SJCRH30 (cell line): ENCODE results near the gene RGS10. TPM values are rescaled to one million over a fixed set of nuclear protein-coding genes. Genes with fewer than 3 reads are reported as not detected.
"Not testable (repeated sequence)": the region's sequence is repeated elsewhere in the genome, so short reads cannot be mapped to it uniquely, and the experiment has no call there.

ENCODE experiments used
- DNase-seq, 2 experiments: peaks; one replicate each; pipeline ENCODE4 v3.0.0-alpha.2; 2015 to 2020
- H3K27ac ChIP-seq: fragments of 250-450 bp; sonication (Bioruptor Pico); 2 replicates; pipeline ENCODE4 v1.5.1; 2020; ENCODE audit warnings: mild to moderate bottlenecking, moderate library complexity
- H3K27me3 ChIP-seq: fragments of 250-450 bp; sonication (Bioruptor Pico); 2 replicates; pipeline ENCODE4 v1.5.1; 2020; ENCODE audit warnings: mild to moderate bottlenecking, moderate library complexity
- H3K36me3 ChIP-seq: fragments of 250-450 bp; sonication (Bioruptor Pico); 2 replicates; pipeline ENCODE4 v1.5.1; 2020; ENCODE audit warnings: mild to moderate bottlenecking, moderate library complexity
- H3K4me1 ChIP-seq: fragments of 250-450 bp; sonication (Bioruptor Pico); 2 replicates; pipeline ENCODE4 v1.5.1; 2020; ENCODE audit warnings: mild to moderate bottlenecking, moderate library complexity
- H3K4me3 ChIP-seq: fragments of 250-450 bp; sonication (Bioruptor Pico); 2 replicates; pipeline ENCODE4 v1.5.1; 2020; ENCODE audit warnings: mild to moderate bottlenecking, moderate library complexity
- H3K9me3 ChIP-seq: fragments of 250-450 bp; sonication (Bioruptor Pico); replicated peaks from 2 replicates; pipeline ENCODE4 v1.5.1; 2020; ENCODE audit warnings: mild to moderate bottlenecking, moderate library complexity
- total RNA-seq: library from RNA; depleted of rRNA; stranded (reverse); fragments of >200 nt; shearing (Covaris generic); gene quantifications from 2 replicates; pipeline ENCODE4 v1.2.3, GENCODE V29; 2014

The RGS10 gene
- total RNA-seq, 1 experiment from 2014 or later = not detected

DNA sequence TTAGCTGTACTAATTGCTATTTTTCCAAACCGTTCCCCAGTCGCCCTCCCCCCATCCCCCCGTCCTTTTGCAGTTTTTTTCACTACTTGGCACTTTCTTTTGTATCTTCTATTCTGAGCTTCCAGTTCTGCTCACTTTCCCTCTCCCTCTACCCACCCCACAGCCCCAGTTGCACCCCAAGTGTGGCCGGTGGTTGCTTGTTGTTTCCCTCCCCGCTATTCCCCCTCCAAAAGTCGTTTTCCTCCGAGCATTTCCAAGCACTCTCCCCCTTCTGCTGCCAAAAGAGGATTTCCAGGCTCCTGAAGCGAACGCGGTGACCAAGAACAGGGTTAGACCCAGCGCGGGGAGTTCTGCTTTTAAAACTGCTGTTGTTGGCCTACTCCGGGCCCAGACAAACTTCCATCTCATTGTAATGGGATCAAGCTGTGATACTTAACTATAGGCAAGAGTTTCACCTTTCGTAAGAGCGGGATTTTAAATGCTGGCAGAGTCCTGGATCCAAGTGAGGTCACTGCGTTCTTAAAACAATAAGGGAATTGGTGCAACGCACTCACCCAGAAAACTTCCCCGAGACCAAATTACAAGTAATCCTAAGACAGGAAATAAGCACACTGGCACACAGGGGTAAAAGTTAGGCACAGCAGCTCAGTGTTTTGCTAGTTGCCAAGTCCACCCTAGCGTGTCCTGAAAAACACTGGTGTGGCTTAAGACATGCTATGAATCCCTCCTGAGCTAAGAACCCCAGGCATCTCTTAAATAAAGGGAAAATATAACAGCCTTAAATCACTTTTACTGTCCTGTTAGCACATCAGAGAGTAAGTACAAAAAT lies 1.5 kb upstream of the RGS10 start:
- Histone ChIP-seq H3K4me3 (no peak overlapping the region), H3K36me3 (no peaks in the 10 kb centered on the region), H3K27me3 (0 out of 2 replicates have a peak, but pooled peaks cover 7% of the 10 kb centered on the region), H3K27ac (no peak overlapping the region), H3K4me1 (peaks cover 8% of the 10 kb centered on the region), H3K9me3 (no peaks in the 10 kb centered on the region)
- no peak for DNase-seq

DNA sequence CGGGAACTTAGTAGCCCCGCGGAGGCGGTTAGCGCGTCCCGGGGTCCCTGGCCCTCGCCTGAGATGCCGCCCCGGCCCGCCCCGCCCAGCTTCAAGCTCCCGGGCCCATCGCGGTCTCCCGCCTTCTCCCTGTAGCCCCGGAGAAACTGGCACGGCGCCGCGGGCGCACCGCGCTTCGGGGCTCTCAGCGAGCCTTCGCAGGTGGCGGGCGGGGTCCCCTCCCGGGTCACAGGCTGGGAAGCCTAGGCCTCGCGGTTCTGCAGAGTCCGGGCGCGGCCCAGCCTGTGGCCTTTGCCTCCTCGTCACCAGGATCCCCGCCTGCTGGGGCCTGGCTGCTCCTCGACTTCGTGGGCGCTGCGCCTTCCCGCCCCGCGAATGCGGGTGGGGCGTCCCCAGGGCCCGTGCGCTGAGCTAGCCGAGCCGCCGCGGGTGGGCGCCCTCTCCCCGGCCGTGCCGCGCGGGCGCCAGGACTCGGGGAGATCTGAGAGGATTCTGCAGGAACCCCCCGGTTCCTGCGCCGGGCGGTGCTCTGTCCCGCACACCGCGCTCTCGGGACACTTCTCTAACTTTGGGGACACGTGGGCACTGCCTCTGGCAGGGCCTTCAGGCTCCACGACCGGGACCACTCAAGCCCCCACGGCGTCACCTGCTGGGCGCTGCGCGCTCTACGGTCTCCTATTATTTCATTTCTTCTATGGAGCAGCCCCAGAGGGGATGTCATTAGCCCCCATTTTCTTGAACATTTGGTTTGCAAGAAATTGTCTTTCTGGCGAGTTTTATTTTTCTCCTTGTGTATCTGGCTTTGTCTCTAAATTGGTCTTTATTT lies 682 bp upstream of the RGS10 start:
- Histone ChIP-seq H3K4me1 (peaks cover 8% of the 10 kb centered on the region), H3K27me3 (0 out of 2 replicates have a peak, but pooled peaks cover 12% of the 10 kb centered on the region), H3K4me3 (no peak overlapping the region), H3K27ac (no peak overlapping the region), H3K9me3 (no peaks in the 10 kb centered on the region), H3K36me3 (no peaks in the 10 kb centered on the region)
- DNase-seq = no peak

DNA sequence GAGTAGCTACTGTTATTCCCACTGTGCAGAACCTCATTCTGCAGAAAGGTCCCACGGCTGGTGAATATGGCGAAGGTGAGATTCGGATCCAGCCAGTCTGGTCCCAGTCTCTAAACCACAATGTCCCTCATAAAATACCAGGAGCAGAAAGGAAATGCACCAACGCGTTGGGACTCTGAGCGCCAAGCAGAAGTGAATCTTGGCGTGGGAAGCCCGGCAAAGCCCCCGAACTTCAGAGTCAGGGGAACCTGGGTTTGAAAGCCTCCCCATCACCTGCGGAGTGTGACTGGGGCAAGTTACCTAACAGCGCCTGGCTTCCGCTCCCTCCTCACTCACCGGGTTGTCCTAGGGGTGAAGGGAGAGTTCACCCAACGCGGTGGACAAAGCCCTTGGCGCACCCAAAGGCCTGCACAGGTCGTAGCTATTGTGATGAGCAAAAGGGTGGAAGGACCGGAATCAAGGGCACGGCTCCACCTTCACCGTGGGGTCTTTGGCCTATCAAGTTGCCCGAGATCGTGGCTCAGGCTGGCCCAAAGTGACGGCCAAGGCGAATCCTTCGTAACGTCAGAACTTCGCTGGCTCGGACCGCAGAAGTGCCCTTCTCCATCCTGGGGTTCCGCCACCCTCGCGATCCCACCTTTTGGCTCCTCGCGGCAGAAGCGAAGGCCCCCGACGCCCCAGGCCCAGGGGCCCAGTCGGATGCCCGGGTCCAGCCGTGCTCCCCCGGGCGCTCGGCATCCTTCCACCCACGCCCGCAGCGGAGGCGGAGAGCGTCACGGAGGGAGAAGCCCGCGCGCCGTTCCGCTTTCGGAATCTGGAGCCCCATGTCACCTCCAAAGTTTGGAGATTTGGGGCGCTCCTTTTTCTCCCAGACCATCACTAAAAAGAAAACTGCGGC lies 811 bp downstream of the RGS10 start:
- DNase-seq = no peak
- Histone ChIP-seq H3K27ac (no peak overlapping the region), H3K9me3 (no peaks in the 10 kb centered on the region), H3K4me3 (no peak overlapping the region), H3K27me3 (0 out of 2 replicates have a peak, but pooled peaks cover 12% of the 10 kb centered on the region), H3K4me1 (peaks cover 8% of the 10 kb centered on the region), H3K36me3 (no peaks in the 10 kb centered on the region)

DNA sequence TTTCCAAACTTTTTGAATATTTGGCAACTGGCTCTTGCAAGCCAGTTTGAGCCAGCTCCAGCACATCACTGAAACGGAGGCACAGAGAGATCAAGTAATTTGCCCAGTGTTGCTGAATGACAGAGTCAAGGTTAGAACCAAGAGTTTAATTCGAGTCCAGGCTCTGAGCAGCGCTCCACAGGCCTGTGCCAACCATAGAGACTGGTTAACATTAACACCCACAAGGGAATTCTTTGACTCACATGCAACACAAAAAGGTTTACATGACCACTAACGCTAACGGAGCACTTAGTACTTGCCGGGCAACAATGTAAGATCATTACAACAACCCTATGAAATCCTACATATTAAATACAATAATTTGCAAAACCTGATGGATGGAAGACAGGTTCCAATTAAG lies 1.5 kb downstream of the RGS10 start:
- no peaks in the 10 kb centered on the region for H3K9me3 ChIP-seq
- no peak overlapping the region for H3K4me3 ChIP-seq
- peaks cover 4% of the 10 kb centered on the region for H3K4me1 ChIP-seq
- DNase-seq = no peak
- H3K36me3 ChIP-seq = no peaks in the 10 kb centered on the region
- 0 out of 2 replicates have a peak, but pooled peaks cover 8% of the 10 kb centered on the region for H3K27me3 ChIP-seq
- no peak overlapping the region for H3K27ac ChIP-seq

DNA sequence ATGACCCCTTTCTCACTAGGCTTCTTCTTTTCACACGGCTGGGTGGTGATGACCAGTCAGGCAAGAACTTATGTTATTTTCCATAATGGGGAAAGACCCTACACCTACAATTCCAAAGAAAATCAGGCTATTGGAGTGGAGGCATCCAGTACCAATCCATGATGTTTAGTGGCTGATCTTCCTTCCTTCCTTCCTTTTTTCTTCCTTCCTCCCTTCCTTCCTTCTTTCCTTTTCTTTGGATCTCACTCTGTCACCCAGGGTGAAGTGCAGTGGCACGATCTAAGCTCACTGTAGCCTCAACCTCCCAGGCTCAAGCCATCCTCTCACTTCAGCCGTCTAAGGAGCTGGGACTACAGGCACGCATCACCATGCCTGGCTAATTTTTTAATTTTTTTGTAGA lies 2.5 kb downstream of the RGS10 start:
- no peaks in the 10 kb centered on the region for H3K9me3 ChIP-seq
- no peak overlapping the region for H3K27ac ChIP-seq
- H3K4me1 ChIP-seq = no peaks in the 10 kb centered on the region
- DNase-seq = no peak
- no peak overlapping the region for H3K4me3 ChIP-seq
- H3K27me3 ChIP-seq = 0 out of 2 replicates have a peak, but pooled peaks cover 8% of the 10 kb centered on the region
- no peaks in the 10 kb centered on the region for H3K36me3 ChIP-seq

DNA sequence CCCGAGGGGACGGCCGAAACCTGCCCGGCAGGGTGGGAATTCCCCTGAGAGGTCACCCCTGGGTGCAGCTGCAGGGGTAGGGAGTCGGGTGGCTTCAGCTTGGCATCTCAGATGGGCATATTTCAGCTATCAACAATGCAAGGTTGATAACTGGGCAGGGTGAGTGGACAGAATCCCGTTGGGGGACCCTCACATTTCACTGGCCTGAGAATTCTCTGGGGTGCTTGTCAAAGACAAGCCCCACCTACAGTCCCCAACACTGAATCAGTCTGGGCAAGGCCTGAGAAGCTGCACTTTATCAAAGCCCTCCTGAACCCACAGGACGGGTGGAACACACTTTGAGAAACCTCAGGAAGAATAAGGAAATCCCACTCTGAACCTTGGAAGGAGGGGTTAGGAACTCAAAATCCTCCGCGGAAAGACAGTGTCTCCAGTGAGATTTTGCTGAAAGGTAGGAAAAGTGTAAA lies 3.1 kb downstream of the RGS10 start:
- DNase-seq = no peak
- Histone ChIP-seq H3K27me3 (0 out of 2 replicates have a peak, but pooled peaks cover 8% of the 10 kb centered on the region), H3K36me3 (no peaks in the 10 kb centered on the region), H3K4me1 (no peaks in the 10 kb centered on the region), H3K9me3 (no peaks in the 10 kb centered on the region), H3K4me3 (no peak overlapping the region), H3K27ac (no peak overlapping the region)

DNA sequence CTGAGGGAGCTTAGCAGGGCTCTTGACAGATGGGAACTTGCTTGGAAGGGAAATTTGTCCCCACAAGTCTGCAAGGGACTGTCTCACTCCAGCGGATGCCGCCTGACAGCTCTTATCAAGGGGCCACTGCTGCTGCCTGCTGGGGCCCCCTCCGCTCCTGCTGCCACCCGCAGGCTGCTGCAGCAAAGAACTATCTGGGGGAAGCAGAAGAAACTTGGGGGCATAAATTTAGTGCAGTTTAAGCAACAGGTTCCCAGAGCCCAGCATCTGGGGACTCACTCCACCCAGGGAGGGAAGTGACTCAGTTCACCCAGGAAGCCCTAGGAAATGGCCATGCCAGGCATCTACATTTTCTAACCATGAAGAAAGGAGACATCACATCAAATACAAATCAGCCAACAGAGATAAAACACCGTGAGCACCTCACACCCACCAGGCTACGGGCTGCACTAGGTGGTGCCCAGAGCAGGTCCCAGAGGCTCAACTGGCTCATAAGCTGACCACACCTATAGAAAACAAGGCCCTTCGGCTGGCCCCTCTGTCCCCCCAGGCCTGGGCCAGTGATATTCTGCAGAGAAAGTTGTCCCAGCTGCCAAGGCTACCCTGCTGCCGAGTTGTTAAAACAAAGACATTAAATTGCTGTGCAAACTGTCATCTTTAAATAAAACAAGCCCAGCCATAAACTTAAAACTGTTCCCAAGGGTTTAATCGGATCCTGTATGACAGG lies 3.7 kb downstream of the RGS10 start:
- Histone ChIP-seq H3K4me3 (no peak overlapping the region), H3K27me3 (0 out of 2 replicates have a peak, but pooled peaks cover 8% of the 10 kb centered on the region), H3K4me1 (no peaks in the 10 kb centered on the region), H3K36me3 (no peaks in the 10 kb centered on the region), H3K27ac (no peak overlapping the region), H3K9me3 (no peaks in the 10 kb centered on the region)
- DNase-seq = no peak

DNA sequence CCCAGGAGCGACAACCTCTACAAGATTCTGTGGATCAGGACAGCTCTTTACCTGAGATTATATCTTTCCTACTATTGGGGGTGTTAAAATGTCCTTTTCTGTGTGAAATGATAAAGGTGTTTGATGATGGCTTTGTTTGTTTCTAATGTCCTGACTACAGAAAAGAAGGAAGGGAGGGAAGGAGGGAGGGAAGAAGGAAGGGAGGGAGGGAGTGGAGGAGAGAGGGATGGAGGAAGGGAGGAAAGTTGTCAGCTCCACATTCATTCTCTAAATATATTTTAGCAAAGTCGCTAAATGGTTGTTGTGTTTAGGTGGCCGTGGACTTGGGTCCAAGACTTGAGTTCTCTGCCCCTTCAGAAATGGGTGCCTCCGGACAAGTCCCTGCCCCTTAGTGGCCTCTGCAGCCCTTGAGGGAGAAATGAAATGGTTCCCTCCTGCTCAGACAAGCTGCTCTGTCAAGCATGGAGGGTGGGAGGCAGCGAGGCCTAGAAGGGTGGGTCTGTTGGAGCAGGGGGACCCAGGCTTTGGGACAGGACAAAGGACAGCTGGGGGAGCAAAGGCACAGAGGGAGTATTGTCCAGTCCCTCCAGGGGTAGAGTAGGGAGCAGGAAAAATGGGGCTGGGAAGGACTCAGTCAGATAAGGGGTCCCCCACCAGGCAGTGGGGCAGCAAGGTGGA lies 4.4 kb downstream of the RGS10 start:
- H3K9me3 ChIP-seq = no peaks in the 10 kb centered on the region
- H3K36me3 ChIP-seq = no peaks in the 10 kb centered on the region
- no peak for DNase-seq
- H3K27me3 ChIP-seq = 0 out of 2 replicates have a peak, but pooled peaks cover 8% of the 10 kb centered on the region
- no peaks in the 10 kb centered on the region for H3K4me1 ChIP-seq
- no peak overlapping the region for H3K27ac ChIP-seq
- H3K4me3 ChIP-seq = no peak overlapping the region

DNA sequence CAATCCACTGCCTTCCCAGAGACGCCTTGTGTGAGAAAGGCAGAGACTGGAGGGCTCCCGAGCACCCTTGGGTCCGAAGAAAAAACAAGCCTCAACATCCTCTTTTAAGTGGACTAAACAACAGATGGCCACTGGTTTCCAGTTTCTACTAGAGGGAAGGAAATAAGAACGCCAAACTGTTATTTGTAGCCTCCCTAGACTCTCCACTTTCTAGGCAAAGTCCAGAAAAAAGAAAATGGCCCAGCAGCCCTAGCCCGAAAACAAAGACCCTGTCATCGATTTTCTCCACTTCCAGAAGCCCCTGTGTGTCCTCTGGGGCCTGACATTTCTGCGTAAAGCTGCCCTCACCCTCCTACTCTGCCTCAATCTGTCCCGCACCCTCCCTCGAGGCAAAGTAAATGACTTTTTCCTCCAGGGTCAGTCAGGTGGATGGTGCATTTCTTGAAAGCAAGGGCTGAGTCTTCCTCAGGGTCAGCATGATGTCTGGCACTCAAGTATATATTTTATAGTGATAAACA lies 6.0 kb downstream of the RGS10 start:
- Histone ChIP-seq H3K4me1 (no peaks in the 10 kb centered on the region), H3K27ac (no peak overlapping the region), H3K9me3 (no peaks in the 10 kb centered on the region), H3K27me3 (0 out of 2 replicates have a peak, but pooled peaks cover 8% of the 10 kb centered on the region), H3K4me3 (no peak overlapping the region), H3K36me3 (no peaks in the 10 kb centered on the region)
- no peak for DNase-seq

DNA sequence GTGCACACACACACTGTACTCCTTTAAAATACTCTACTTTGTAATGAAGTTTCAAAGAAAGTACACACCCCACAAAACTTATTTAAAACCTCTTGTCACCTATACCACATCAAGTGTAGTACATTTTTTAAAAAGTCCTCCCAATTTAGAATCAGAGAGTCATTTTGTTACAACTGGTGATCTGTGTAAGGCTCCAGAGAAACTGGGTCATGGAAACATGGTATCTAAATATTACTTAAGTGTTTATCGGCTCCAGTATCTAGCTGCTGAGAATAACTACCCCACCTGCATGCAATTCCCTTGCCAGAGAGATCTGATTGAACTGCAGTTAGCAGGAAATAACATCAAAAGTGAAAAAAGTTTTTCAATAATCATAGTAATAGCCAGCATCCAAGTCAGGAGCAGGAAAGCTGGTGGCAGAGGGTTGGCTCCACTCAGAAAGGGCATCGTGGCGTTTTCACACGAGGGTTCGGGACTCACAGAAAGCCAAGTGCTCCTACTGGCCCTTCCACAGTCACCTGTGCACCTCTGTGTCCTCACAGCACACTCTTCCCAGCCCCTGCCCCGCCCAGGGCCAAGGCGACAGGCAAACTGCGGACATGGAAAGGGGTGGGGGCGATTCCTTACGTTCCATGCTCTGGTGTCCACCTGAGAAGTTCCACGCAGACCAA lies 6.5 kb downstream of the RGS10 start:
- DNase-seq = no peak
- H3K27ac ChIP-seq = no peak overlapping the region
- H3K36me3 ChIP-seq = no peaks in the 10 kb centered on the region
- no peak overlapping the region for H3K4me3 ChIP-seq
- H3K27me3 ChIP-seq = 0 out of 2 replicates have a peak, but pooled peaks cover 8% of the 10 kb centered on the region
- H3K4me1 ChIP-seq = no peaks in the 10 kb centered on the region; the same call in 1 of the 2 replicates
- H3K9me3 ChIP-seq = no peaks in the 10 kb centered on the region

DNA sequence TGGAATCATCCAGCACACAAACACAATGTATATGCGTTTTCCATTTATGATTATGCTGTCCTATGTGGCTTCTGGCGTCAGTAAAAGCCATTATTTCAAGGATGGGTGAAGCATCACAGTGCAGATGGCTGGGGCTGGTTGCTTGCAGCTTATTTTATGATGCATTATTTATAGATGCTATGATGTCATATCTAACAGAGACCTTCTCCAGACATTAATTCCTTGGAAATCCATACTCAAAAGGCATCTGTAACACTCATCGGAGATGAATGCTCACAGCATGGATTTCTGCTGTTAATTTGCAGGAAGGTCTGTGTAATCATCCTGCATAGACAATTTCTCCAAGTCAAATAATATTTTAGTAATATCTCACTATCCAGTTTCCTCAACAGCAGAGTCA lies 7.2 kb downstream of the RGS10 start:
- H3K27me3 ChIP-seq = 0 out of 2 replicates have a peak, but pooled peaks cover 8% of the 10 kb centered on the region
- no peaks in the 10 kb centered on the region for H3K9me3 ChIP-seq
- no peaks in the 10 kb centered on the region; the same call in 1 of the 2 replicates for H3K4me1 ChIP-seq
- no peak overlapping the region for H3K27ac ChIP-seq
- no peak for DNase-seq
- no peak overlapping the region for H3K4me3 ChIP-seq
- no peaks in the 10 kb centered on the region for H3K36me3 ChIP-seq

DNA sequence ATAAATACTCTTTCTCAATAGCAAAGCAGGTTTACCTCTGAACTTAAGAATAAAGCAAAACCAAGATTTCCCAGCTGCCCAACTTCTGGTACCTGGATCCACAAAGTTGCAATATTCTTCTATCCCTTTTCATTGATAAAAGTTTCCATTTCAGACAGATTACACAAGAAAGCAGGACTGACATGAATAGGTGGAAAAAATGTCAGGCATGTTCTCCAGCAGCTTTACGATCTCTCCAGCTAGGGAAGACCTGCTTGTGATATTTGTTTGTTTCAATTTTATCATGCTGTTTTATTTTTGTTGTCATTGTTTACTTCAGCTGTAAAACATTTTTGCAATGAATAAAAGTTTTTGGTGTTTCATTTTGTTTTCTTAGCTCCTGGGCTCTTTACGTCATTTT lies 9.0 kb downstream of the RGS10 start:
- Histone ChIP-seq H3K9me3 (no peaks in the 10 kb centered on the region), H3K4me3 (no peak overlapping the region), H3K4me1 (no peaks in the 10 kb centered on the region; the same call in 1 of the 2 replicates), H3K27me3 (no peaks in the 10 kb centered on the region), H3K27ac (no peak overlapping the region), H3K36me3 (no peaks in the 10 kb centered on the region)
- DNase-seq = no peak

DNA sequence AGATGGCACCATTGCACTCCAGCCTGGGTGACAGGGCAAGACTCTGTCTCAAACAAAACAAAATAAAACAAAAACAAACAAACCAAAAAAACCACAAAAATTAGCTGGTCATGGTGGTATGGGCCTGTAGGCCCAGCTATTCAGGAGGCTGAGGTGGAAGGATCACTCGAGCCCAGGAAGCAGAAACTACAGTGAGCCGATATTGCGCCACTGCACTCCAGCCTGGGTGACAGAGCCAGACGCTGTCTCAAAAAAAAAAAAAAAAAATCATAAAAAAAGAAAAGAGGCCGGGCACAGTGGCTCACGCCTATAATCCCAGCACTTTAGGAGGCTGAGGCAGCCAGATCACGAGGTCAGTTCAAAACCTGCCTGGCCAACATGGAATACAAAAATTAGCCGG lies 9.7 kb downstream of the RGS10 start:
- not testable (repeated sequence) for H3K27me3 ChIP-seq, H3K36me3 ChIP-seq, H3K27ac ChIP-seq, H3K4me1 ChIP-seq, H3K4me3 ChIP-seq, H3K9me3 ChIP-seq, DNase-seq
